Stimulated activated CD8-positive, alpha-beta memory T cell treated with anti-CD3 and anti-CD28 coated beads, Interleukin-4, amount 100 ng/mL, for 4 hours (primary cell): ENCODE data around the gene GTF2F2.

Source experiments
- DNase-seq, 2 donors: peaks; one replicate each; pipeline ENCODE4 v3.0.0-alpha.2; 2020; ENCODE audit warnings: low read depth in 2 of 2, low spot score in 1 of 2

The GTF2F2 gene

DNA sequence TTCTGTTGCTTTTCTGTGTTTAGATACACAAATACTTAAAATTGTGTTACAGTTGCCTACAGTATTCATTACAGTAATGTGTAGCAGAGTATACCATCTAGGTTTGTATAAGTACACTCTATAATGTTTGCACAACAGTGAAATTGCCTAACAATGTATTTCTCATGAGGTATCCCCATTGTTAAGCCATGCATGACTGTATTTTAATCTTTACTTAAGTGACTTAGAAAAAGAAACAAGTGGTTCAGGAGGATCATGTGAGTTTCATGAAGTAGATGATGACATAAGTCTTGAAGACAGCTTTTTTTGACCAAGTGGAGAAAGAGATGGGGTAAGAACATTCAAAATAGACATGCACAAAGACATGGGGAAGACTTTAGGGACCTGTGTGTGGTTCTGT is 88.9 kb downstream of the GTF2F2 start:
- no peak for DNase-seq

GRCh38 chr13:45215392-45216077 is 95.2 kb downstream of the GTF2F2 start:
- DNase-seq = no peak

GRCh38 chr13:45216193-45216592 is 95.9 kb downstream of the GTF2F2 start:
- no peak for DNase-seq

DNA sequence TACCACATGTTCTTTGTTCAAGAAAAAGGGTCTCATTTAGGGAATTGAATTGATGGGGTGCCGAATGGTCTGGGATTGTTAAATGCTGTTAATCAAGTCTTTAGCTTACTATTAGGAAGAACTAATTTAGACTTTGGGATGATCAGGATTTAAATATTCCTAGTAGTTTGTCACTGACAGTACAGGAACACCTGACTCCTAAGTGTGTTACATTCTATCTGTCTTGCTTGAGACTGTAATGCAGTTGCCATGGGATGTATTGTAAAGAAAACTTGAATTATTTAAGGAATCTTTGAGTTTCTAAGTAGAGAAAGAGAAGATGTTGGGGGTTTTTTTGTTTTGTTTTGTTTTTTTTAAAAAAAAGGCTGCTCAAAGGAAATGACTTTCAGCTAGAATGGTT is 98.4 kb downstream of the GTF2F2 start:
- DNase-seq = no peak

DNA sequence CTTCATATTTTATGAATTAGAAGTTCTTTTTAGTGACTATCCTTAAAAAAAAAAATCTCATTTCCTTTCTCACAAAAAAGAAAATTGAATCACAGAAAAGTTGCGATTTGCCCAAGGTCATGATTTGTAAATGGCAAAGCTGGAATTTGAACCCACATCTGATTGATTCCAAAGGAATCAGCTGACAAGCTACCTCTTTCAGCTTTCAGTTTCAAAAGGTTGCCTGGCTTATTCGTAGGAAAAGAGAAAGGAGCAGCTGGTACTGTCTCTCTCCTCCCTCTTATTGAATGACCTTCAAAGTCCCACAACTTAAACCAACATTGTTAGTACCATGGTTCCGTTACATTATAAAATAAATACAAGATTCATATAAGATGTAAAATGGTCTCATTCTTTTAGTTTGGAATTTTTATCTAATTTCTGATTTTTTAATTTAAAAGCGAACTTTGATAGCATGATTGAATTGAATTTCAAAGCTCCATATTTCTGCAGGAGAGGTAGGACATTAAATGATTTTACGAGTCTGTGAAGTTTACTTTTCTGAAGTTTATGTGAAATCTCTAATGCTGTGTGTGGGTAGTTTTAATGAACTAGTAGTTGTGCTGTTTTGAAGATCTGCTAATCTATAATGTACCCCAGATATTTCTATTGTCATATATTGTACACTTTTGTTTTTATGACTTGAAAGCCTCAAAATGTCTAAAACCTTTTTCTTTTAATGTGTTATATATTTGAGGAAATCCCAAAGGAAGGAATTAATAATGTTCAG is 99.0 kb downstream of the GTF2F2 start:
- DNase-seq = no peak

- no peak for DNase-seq
Observed at GRCh38 chr13:45219938-45220375, 99.6 kb downstream of the GTF2F2 start.

DNA sequence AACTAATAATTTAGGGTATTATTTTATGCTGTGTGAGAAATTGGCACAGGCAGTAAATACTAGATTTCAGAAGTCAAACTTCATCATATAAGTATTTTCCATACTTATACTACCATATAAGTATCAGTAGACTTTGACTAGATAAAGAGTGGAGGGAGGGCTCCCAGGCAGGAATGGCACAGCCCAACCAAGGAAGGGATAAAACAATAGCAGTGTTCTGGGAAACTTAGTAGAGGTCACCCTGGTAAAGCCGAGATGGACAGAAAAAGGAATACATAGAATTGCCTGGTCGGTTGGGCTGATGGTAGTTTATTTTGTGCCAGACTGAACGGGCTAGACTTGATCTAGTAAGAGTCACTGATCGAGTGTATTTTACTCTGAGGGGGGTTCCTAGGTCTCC is 100.1 kb downstream of the GTF2F2 start:
- DNase-seq = no peak

DNA sequence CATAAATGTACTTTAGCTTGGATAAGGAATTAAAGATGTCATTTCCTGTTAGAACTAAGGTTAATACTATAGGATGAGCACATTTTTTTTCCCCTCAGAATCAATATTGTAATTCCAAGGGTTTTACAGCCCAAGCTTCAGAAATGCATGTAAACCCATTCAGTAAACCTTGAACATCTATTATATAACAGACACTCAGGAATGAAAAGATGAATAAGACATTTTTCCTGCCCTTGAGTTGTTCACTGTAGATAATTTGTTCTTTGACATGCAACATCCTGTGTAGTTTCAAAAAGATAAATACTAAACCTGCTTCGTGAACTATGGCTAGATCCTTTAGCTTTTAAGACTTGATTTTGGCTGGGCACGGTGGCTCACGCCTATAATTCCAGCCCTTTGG is 102.2 kb downstream of the GTF2F2 start:
- DNase-seq = no peak

- no peak for DNase-seq
Observed at GRCh38 chr13:45222919-45223318, 102.6 kb downstream of the GTF2F2 start.

DNA sequence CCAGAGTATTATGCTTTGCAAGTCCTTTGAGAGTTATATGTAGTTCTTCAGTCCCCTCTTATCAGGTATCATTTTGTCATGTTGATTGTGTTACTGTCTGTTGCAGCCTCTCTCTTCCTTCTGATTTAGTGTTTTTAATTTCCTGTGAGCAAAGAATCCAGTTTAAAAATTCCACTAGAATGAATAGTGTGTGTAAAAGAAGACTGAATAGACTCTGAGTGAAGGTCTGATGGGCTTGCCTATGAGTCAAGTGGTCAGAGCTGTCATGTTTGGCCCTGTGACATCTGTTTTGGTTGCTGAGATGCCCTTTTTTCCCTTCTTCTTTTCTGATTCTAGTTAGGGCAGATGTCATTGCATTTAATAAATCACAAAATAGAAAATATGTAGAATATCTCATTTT is 103.9 kb downstream of the GTF2F2 start:
- DNase-seq = no peak

DNA sequence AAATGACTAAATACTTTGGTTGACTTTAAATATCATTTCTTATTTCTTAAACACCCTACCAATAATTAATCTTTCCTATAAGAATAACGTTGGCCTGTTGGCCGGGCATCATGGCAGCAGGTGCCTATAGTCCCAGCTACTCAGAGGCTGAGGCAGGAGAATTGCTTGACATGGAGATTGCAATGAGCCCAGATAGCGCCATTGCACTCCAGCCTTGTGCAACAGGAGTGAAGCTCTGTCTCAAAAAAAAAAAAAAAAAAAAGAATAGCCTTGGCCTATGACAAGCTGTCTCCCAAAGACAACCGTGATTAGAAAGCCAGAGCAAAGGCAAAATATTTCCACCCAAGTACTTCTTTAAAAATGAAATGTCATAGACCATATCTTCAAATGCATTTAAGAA is 105.1 kb downstream of the GTF2F2 start:
- no peak for DNase-seq

DNA sequence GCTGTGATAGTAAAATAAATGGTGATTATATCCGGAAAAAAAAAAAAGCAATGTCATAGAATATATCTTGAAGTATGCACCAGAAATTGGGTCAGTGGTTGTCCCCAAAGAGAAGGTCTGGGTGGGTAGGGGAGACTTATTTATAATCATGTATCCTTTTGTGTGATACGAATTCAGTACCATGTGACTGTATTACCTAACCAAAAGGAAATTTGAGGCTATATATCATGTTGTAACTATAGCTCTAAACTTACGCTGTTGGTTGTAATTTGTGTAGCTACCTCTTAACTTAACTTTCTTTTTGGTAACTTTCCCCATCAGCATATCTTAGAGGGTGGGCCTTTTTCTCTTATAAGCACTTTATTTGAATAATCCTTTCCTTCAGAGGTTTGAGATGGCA is 105.7 kb downstream of the GTF2F2 start:
- DNase-seq = no peak

DNA sequence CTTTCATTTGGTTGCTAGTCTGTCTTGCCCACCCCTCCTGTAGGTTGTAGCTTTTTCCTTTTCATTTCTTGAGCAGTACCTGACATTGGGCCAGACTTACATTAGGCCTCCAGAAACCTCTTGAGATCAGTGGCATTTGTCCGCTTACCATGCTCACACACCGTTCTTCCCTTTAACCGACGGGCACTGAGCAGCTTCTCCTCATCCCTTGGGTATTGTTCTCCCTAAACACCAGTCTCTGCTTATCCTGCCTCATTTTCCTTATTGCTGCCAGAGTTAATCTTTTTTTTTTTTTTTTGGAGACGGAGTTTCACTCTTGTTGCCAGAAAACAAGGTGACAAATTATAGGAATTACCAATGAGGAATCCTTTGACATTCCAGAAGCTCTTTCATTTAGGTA is 107.7 kb downstream of the GTF2F2 start:
- no peak for DNase-seq

DNA sequence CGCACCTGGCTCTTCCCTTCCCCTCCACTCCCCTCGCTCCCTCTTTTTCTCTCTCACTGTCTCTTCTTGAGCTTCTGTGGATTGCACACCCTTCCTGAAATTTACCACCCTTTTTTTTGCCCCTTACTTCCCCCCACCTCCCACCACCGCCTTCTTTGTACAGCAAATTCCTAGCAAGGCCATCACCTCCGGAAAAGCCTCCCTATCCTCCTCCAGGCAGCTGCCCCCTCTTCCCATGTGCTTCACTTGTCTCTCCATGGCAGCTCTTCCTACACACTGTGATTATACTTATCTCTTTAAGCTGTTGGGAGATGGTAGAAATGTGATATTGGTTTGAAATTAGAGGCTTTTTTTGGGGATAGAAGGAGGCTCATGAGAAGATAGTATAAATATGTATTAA is 108.9 kb downstream of the GTF2F2 start:
- DNase-seq = no peak

GRCh38 chr13:45231305-45231704 is 111.0 kb downstream of the GTF2F2 start:
- no peak for DNase-seq

- no peak for DNase-seq
Observed at GRCh38 chr13:45231722-45232121, 111.4 kb downstream of the GTF2F2 start.

GRCh38 chr13:45232591-45232990 is 112.3 kb downstream of the GTF2F2 start:
- DNase-seq = no peak

DNA sequence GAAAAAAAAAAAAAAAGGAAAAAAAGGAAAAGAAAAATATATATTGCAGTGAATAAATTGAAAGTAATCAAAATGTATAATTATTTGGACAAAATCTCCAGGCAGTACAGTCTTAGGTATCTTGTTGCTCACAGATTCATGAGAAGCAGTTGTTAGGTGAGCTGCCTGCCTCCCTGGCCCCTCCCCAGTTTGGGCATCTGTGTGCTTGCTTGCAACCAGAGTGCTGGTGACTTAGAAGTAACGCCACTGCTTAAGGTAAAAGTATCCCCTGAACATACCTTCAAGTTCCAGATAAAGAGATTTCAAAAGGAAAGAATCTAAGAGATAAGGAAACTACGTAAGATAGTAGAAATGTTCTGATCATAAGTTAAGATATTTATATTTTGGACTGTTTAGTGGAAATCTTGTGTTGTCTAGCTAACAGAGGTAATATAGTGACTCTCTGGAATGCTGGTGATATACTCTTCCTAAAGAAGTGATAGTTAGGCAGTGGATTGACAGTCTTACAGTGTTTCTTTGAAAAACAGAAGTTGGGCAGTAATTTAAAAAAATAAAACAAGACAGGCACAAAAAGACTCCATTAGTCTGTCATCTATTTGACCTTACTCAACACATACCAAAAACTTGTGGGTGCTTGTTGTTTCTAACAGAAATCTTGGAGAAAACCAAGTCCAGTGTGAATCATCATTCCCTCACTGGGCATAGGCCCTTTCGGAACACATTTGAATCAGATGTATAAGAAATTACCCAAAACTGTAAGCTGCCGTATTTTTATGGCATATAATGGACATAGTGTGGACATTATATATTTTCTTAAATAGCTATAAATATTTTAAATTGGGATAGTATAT is 118.9 kb downstream of the GTF2F2 start:
- DNase-seq = no peak

DNA sequence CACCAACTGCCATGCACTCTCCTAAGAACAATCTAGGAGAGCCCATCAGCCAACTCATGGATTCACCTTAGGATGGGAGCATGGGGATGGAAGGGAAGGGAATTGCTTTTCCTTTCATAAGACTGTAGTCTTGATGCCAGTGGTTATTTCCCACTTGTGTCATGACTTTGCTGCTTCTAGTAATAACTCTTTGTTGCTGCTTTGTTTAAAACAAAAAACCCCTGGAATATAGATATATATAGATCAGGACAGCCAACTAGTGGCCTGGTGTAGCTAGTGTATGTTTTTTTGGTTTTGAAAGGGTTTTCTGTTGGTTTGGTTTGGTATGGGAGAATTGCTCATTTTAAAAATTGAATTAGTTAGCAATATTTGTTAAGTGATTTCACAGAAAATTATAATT is 119.8 kb downstream of the GTF2F2 start:
- no peak for DNase-seq

DNA sequence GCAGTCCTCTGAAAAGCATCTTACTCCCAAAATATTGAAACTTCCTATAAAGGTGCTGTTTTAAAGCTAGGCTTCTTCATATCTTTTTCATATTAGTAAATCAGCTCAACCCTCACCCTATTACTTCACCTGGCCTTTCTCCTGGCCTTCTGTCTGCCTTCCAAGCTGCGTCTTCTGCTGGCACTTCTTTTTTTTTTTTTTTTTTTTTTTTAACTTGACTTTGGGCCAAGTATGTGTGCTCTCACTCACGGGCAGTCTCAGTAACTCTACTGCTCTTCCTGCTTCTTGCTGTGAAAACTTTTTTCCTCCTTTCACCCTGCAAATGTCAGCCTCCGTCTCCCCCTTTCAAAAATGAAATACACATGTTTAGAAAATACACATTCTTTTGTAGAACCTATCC is 121.8 kb downstream of the GTF2F2 start:
- DNase-seq = no peak

DNA sequence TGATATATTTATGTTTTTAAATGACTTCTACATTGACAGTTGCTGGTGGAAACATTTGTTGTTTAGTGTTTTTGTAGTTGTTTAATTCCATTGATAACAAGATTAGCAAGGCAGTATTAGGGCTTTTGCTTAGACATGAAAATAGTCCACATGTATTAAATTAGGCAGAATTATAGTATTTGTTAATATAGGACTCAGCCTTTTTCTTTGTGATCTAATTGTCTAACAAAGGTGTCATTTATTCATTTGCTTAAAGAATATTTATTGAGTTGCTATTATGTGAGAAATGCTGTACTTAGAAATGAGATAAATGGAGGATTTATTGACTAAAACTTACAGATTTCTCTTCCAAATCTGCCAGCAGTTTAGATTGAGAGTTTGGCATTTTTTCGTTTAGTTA is 122.2 kb downstream of the GTF2F2 start:
- DNase-seq = no peak

GRCh38 chr13:45243077-45243476 is 122.8 kb downstream of the GTF2F2 start:
- no peak for DNase-seq
